SK-N-DZ (cell line): ENCODE data around the gene MPP2. TPM values are rescaled to one million over a fixed set of nuclear protein-coding genes. Genes with fewer than 3 reads are reported as not detected.
"Not testable (repeated sequence)": the region's sequence is repeated elsewhere in the genome, so short reads cannot be mapped to it uniquely, and the experiment has no call there.

Source experiments
- DNase-seq: peaks from one replicate; pipeline ENCODE4 v3.0.0-alpha.2; 2015; ENCODE audit warnings: low spot score
- polyA plus RNA-seq, 2 experiments: library from polyadenylated mRNA; depleted of rRNA; stranded (reverse); fragments of >200 nt; gene quantifications; 2 replicates each; pipeline ENCODE4 v1.2.3, GENCODE V29; 2014

Gene MPP2
- polyA plus RNA-seq (2014; cell fraction: cytosol; rRNA removed), result 10.6 and 13.0 TPM in 2 replicates
- 8.4 and 11.4 TPM in 2 replicates for polyA plus RNA-seq (2014; cell fraction: nucleus; rRNA removed)

DNA sequence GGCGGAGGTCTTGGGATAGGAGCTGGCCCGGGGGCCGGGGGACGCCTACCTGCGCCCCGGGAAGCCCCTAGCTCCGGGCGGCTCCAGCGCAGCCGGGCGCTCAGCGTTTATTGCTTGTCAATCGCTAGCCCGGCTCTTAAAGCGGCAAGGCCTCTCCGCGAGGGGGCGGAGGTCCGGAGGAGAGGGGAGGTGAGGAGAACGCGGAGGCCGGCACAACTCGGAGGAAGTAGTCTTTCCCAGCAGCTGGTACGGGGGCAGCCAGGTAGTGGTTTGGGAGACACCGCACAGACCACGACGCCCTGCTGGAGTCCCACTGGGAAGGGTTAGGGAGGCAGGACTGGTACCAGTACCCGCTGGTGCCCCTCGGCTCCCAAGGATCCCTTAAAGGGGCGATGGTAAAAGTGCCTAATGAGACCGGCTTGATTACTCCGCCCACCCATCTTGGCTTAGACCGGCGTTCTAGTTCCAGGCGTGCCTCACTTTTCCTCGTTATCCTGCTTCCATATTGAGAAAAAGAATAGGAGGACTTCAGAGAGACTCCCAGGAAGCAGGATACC is at the start of gene MPP2:
Gene MPP2, minus strand, starts transcription at position 112 of the 557 bp plus-strand sequence. CDS start 3,076 bp downstream, outside the sequence.
- peak; percentile 88 for DNase-seq

GRCh38 chr17:43956222-43956621 is 48.9 kb upstream of the MPP2 start:
- no peak for DNase-seq

- DNase-seq, result no peak
Observed at GRCh38 chr17:43953746-43954145, 46.4 kb upstream of the MPP2 start, which contains the start of gene PYY. Gene PYY (minus strand): TSS chr17:43953940. CDS start chr17:43953483, 457 bp downstream.

DNA sequence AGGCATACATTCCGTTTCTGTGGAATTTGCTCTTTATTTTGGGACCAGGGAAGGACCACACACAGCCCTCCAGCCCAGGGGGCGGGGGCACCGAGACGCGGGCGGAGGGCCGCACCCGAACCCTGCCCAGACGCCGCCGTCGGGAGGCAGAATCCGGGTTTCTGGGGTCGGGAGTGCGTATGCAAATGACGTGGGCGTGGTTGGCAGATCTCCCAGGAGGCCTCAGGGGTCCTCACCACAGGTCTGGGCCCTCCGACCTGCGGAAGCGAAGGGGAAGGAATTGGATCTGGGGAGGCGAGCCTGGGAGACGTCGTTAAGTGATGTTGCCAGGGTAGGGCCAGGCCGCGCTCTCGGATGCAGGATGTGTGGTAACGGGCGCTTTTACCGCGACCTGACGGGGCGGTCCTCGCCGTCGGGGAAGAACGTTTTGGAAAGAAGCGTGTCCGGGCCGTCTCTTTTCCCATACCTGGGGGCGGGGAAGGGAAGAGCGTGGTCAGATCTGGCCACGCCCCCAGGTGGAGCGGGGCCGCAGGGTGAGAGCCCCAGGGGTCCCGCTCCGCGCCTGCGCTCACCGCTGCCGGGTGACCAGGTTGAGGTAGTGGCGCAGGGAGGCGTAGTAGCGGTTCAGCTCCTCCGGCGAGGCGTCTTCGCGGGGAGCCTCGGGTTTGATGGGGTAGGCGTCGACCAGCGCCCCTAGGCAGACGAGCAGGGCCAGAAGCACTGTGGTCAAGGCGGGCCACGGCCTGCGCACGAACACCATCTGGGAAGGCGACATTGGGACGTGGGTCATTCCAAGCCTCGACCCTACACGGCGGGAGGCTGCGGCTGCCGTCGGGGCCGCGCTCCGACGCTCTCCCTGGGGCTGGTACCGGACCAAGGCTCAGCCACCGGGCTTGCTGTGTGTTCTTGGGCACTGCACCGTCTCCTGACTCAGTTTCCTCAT is 45.7 kb upstream of the MPP2 start:
- DNase-seq, result no peak

DNA sequence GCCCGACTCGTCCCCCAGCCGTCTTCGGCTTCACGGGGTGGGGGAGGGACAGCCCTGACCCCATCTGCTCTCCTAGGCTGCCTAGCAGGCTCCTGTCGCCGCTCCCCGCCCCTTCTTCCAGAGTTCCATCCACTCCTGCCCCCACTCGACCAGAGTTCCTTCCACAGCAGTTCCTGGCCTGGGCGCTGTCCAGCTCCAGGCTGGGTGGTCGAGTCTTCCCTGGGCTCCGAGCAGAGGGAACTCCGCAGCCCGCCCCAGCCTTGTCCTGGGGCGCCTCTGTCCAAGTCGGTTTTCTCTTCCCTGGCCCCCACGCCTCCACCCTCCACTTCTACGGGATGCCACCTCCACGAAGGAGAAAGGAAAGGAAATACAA is 45.0 kb upstream of the MPP2 start:
- DNase-seq, result no peak

- DNase-seq, result no peak
Observed at GRCh38 chr17:43951750-43952149, 44.4 kb upstream of the MPP2 start.

- no peak for DNase-seq
Observed at GRCh38 chr17:43950554-43950953, 43.2 kb upstream of the MPP2 start.

DNA sequence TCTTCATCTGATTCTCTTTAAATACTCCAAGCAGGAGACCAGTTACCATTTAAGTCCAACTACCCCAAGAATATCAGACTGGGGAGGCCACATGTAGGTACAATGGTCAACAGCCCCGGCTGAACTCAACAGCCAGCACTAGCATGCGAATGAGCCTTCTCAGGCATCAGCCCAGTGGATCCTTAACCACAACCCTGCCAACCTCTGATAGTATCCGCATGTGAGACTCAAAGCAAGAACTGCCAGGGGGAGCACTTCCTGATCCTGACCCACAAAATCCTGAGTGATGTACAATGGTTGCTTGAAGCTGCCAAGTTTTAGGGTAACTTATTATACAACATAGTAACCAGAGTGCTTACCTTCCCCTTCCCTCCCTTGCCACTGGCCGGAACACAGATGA is 42.4 kb upstream of the MPP2 start:
- DNase-seq, result no peak

- DNase-seq, result peak; percentile 73
Observed at GRCh38 chr17:43946781-43947180, 39.4 kb upstream of the MPP2 start.

DNA sequence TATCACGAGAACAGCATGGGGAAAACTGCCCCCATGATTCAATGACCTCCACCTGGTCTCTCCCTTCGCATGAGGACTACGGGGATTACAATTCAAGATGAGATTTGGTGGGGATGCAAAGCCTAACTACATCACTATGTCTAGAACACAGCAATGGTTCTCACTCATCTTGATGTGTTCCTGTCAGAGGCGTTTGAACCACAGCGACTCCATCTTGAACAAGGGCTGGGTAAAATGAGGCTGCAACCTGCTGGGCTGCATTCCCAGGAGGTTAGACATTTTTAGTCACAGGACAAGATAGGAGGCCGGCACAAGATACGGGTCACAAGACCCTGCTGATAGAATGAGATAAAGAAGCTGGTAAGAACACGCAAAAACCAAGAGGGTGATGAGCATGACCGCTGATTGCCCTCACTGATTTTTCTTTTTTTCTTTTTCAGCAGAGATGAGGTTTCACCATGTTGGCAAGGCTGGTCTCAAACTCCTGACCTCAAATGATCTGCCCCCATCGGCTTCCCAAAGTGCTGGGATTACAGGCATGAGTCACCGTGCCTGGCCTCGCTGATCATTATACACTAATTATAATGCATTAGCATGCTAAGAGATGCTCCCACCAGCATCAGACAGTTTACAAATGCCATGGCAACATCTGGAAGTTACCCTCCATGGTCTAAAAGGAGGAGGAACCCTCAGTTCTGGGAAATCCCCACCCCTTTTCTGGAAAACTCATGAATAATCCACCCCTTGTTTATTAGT is 37.9 kb upstream of the MPP2 start:
- DNase-seq, result no peak

DNA sequence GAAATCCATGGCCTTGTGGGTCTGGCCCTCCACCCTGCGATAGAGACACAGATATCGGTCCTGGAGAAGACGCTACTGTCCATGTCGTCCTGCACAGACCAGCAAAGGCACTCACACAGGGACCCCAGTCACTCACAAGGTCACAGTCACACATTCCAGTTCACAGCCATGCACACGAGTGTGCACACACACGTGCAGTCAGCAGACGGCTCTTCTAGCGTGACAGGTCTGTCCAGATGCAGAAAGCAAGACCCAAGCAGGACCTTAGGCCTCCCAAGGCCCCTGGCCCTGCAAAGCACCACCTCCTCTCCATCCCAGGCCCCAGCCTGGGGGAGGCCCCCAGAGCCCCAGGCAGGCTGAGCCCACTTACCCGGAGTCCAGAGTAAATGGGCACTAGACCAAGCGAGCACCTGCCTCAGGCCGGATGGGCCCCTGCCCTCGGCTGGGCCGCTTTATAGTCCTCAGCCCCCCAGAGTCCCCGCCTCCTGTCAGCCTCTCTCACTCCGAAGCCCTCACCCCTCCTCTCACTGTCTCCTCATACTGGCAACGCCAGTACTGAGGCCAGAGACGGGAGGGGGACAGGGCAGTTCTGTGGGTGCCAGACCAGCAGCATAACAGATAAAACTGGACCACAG is 34.8 kb upstream of the MPP2 start, which contains the start of gene PPY:
Gene PPY, minus strand, starts transcription at position 426 of the 635 bp plus-strand sequence. CDS start 822 bp downstream, outside the sequence.
- peak; percentile 59 for DNase-seq

- peak; percentile 87 for DNase-seq
Observed at GRCh38 chr17:43940630-43941029, 33.3 kb upstream of the MPP2 start.

- DNase-seq, result no peak
Observed at GRCh38 chr17:43939886-43940285, 32.5 kb upstream of the MPP2 start.

DNA sequence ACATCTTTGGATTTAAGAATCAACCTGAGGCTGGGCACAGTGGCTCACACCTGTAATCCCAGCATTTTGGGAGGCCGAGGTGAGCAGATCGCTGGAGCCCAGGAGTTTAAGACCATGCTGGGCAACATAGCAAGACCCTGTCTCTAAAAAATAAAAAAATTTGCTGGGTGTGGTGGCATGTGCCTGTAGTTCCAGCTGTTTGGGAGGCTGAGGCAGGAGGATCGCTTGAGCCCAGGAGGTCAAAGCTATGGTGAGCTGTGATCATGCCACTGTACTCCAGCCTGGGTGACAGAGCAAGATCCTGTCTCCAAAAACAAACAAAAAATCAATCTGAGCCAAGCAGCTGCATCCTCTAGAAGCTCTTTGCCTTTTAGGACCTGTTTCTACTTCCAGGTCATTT is 32.1 kb upstream of the MPP2 start:
- DNase-seq, result not testable (repeated sequence)

DNA sequence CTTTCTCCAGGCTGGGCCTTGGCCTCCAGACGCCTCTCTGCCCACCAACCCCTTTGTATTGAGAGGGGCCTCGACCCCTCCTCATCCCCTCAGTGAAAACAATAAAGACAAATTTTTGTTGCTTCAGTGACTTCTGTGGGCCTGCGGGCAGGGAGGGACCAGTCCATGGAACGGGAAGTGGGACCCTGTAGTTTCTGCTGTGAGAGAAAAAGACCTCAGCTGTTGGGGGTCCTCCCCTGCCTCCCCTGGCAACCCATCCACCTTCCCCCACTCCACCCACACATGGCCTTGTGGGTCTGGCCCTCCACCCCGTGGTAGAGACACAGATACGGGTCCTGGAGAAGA is 31.5 kb upstream of the MPP2 start:
- no peak for DNase-seq

DNA sequence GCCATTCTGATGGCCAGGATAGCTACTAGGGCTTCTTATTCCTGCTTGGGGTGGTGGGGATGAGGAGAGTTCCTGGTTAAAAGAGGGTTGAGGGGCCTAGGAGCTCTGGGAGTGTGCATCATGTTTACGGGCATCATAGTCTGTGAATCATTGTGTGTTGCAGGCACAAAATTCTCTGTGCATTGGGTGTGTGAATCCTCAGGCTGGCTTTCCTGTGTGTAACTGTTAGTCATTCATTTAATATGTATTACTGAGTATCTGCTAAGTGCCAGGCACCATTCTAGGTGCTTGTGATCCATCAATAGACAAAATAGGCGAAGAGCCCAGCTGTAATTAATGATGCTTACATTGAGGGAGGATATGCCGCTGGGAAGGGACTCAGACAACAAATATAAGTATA is 29.1 kb upstream of the MPP2 start:
- no peak for DNase-seq

GRCh38 chr17:43935926-43936261 is 28.6 kb upstream of the MPP2 start:
- DNase-seq, result no peak

DNA sequence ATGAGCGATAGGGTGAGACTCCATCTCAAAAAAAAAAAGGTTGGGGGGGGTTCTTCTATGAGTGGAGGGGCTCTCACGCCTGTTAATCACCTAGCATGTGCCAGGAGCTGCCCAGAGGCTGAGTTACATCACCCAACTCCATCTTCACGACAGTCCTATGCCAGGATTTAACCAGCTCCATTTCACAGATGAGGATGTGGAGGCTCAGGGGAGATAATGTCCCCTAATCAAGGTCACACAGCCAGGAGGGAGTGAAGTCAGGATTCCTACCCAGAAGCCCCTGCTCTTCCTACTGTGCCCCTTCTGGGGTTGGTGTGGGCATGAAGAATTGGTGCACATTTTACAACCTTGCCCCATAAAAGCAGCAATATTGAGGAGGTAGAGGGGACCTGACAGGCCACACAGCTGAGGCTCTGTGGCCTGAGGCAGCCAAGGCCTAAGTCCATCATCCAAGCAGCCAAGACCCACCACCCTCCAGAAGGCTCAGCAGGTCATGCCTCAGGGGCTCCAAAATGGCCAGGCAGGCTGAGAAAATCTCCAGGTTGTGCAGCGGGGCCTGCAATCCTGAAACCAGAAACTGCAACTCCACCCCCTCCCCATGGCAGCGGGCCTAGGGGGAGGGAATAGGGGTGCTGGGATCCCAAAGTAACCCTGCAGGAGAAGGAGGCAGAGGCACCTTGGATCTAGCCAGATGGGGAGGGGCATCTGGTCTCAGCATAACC is 28.0 kb upstream of the MPP2 start:
- DNase-seq, result no peak

DNA sequence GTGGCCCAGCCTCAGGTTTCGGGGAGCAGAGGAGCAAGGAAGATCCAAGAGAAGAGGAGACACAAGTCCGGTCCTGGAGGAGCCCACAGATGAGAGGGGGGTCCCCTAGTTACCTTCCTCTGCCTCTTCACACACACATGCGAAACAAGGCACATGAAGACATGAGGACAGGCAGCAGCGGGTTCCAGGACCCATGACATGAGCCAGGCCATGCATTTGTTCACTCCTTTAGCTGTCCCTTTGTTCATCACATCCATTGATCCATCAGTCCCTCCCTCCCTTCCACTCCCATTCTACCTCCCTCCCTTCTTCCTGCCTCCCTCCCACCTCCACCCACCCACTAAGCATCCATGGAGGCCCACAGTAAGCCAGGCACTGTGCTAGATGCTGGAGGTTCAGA is 25.6 kb upstream of the MPP2 start:
- DNase-seq, result no peak

- DNase-seq, result no peak
Observed at GRCh38 chr17:43932357-43932756, 25.0 kb upstream of the MPP2 start.

GRCh38 chr17:43931062-43931571 is 23.8 kb upstream of the MPP2 start:
- no peak for DNase-seq
